K562 (cell line): ENCODE results near the gene UBE2H. TPM values are rescaled to one million over a fixed set of nuclear protein-coding genes. Genes with fewer than 3 reads are reported as not detected.

Experiments used
- ATAC-seq: fragments of 200-7000 bp; cut with Tn5 transposase; 3 replicates; pipeline ENCODE4 v1.9.1; 2020; ENCODE audit warnings: moderate library complexity
- BruUV-seq: library from RNA; stranded (reverse); fragments of 400-500 nt; replicated peaks from 2 replicates; lab custom pipeline; 2021; lab: Mats Ljungman, UMichigan
- CTCF ChIA-PET: fragments of 300-600 bp; formaldehyde crosslinking; extraction: SDS; loops from one replicate; lab custom pipeline; 2021; ENCODE audit warnings: low intra/inter-chr PET ratio; lab: Yijun Ruan, JAX
- POLR2A ChIA-PET: fragments of 300-600, 350-650 bp; sonication (Branson Sonifier 250); formaldehyde crosslinking; extraction: SDS; loops from one replicate; lab custom pipeline; 2021; ENCODE audit warnings: antibody characterized with exemption, inconsistent platforms; lab: Yijun Ruan, JAX
- DNase-seq, 4 experiments: peaks; one replicate each; pipeline versions ENCODE4 v3.0.0 to v3.0.0-alpha.2; 2011 to 2018; ENCODE audit warnings: low spot score in 3 of 4, mixed read lengths in 3 of 4; ENCODE audit errors: extremely low read depth in 1 of 4
- FAIRE-seq: peaks from 2 replicates; lab custom pipeline; 2011; peaks lifted over from hg19 to GRCh38; lab: Jason Lieb, UNC
- H2AFZ ChIP-seq: 2 replicates; pipeline ENCODE4 v1.6.0; 2011; ENCODE audit warnings: low read depth, low read length, control low read depth, inconsistent platforms
- H3K27ac ChIP-seq: fragments of 200-600 bp; 3 replicates; pipeline ENCODE4 v1.8.0; 2011; ENCODE audit warnings: low read depth, mild to moderate bottlenecking, control low read depth, inconsistent platforms, low read length, moderate library complexity, mixed read lengths; ENCODE audit errors: extremely low read depth
- H3K27me3 ChIP-seq, 2 experiments: fragments of 300-600 bp in 1 of 2; 2 replicates in 1 of 2; 3 replicates in 1 of 2; pipeline versions ENCODE4 v1.6.0 to v1.8.0; 2011; ENCODE audit warnings: inconsistent platforms in 2 of 2, low read length in 2 of 2, mild to moderate bottlenecking in 1 of 2, mixed read lengths in 1 of 2, moderate library complexity in 1 of 2; ENCODE audit not compliant: control insufficient read depth in 2 of 2, insufficient read depth in 2 of 2
- H3K36me3 ChIP-seq: fragments of 300-600 bp; 3 replicates; pipeline ENCODE4 v1.8.0; 2011; ENCODE audit warnings: mild to moderate bottlenecking, low read length, inconsistent platforms; ENCODE audit not compliant: control insufficient read depth, insufficient read depth
- H3K4me1 ChIP-seq, 2 experiments: fragments of 200-600 bp in 1 of 2; replicated peaks in 1 of 2; 2 replicates in 1 of 2; 3 replicates in 1 of 2; pipeline versions ENCODE4 v1.5.1 to v1.8.0; 2011; ENCODE audit warnings: inconsistent platforms in 2 of 2, low read length in 2 of 2, mild to moderate bottlenecking in 1 of 2, mixed read lengths in 1 of 2, moderate library complexity in 1 of 2; ENCODE audit not compliant: control insufficient read depth in 2 of 2, insufficient read depth in 2 of 2
- H3K4me2 ChIP-seq: 2 replicates; pipeline ENCODE4 v1.6.1; 2011; ENCODE audit warnings: low read length, control low read depth, inconsistent platforms, mixed read lengths; ENCODE audit not compliant: insufficient read depth
- H3K4me3 ChIP-seq: fragments of 200-600 bp; sonication (generic), shearing (Covaris generic); 2 replicates; pipeline ENCODE4 v1.5.1; 2016; ENCODE audit warnings: control low read depth, inconsistent platforms
- H3K79me2 ChIP-seq: fragments of 200-600 bp; 3 replicates; pipeline ENCODE4 v1.8.0; 2011; ENCODE audit warnings: low read length, inconsistent platforms; ENCODE audit not compliant: control insufficient read depth, insufficient read depth
- H3K9ac ChIP-seq, 2 experiments: 2 replicates each; pipeline versions ENCODE4 v1.6.0 to v1.6.1; 2011; ENCODE audit warnings: low read depth in 2 of 2, low read length in 2 of 2, control low read depth in 1 of 2, inconsistent platforms in 1 of 2, mild to moderate bottlenecking in 1 of 2, mixed read lengths in 1 of 2; ENCODE audit not compliant: insufficient read depth in 1 of 2
- H3K9me1 ChIP-seq: one replicate; pipeline ENCODE4 v1.6.0; 2011; ENCODE audit warnings: inconsistent platforms, mild to moderate bottlenecking, low read length, moderate library complexity; ENCODE audit not compliant: control insufficient read depth, insufficient read depth
- H3K9me3 ChIP-seq: replicated peaks from 2 replicates; pipeline ENCODE4 v1.5.1; 2011; ENCODE audit warnings: low read depth, low read length, inconsistent platforms; ENCODE audit not compliant: control insufficient read depth, insufficient read depth
- H4K20me1 ChIP-seq: replicated peaks from 2 replicates; pipeline ENCODE4 v1.6.1; 2011; ENCODE audit warnings: low read length, inconsistent platforms, mixed read lengths; ENCODE audit not compliant: control insufficient read depth, insufficient read depth
- CREB3L1 ChIP-seq: fragments of 450-650 bp; IDR thresholded peaks from 2 replicates; pipeline ENCODE4 v1.6.1; 2014; ENCODE audit warnings: low read depth, mild to moderate bottlenecking, moderate library complexity, borderline replicate concordance
- CXXC5 ChIP-seq: fragments of 250-450 bp; sonication (Bioruptor Pico); IDR thresholded peaks from 2 replicates; pipeline ENCODE4 v1.8.0; 2022; ENCODE audit warnings: inconsistent platforms, mild to moderate bottlenecking, moderate library complexity
- ELK1 ChIP-seq: sonication (generic); formaldehyde crosslinking; IDR thresholded peaks from 2 replicates; pipeline ENCODE4 v1.8.1; 2022; ENCODE audit warnings: missing genetic modification reagents
- MIER1 ChIP-seq: fragments of 450-650 bp; IDR thresholded peaks from 2 replicates; pipeline ENCODE4 v1.6.1; 2016; ENCODE audit warnings: antibody characterized with exemption, mild to moderate bottlenecking, low read depth
- NR2F6 ChIP-seq: fragments of 450-650 bp; formaldehyde crosslinking; IDR thresholded peaks from 2 replicates; pipeline ENCODE4 v1.4.0; 2020; ENCODE audit warnings: mild to moderate bottlenecking
- POLR2AphosphoS2 ChIP-seq: IDR thresholded peaks from 2 replicates; pipeline ENCODE4 v1.6.1; 2012; ENCODE audit warnings: low read length, improper control_type of control experiment
- POLR2G ChIP-seq: fragments of 200-400 bp; formaldehyde crosslinking; IDR thresholded peaks from 2 replicates; pipeline ENCODE4 v1.6.1; 2017; ENCODE audit warnings: low read depth, mild to moderate bottlenecking, antibody characterized with exemption, low read length, moderate library complexity
- STAG1 ChIP-seq: sonication (generic); formaldehyde crosslinking; IDR thresholded peaks from 2 replicates; pipeline ENCODE4 v1.5.0; 2020; ENCODE audit warnings: missing genetic modification reagents, borderline replicate concordance
- ZFP36 ChIP-seq: fragments of 150-350 bp; IDR thresholded peaks from 2 replicates; pipeline ENCODE4 v1.6.1; 2018; ENCODE audit warnings: low read length, low read depth; ENCODE audit not compliant: partially characterized antibody
- ZNF121 ChIP-seq: sonication (generic); formaldehyde crosslinking; conservative IDR thresholded peaks from 2 replicates; pipeline ENCODE4 v1.8.0; 2022; ENCODE audit warnings: missing genetic modification reagents
- WGBS: fragments of 100-300 bp; shearing (Covaris generic); methylation state at CpG from one replicate; pipeline ENCODE4 v1.1.6; 2016; ENCODE audit warnings: low coverage, mixed read lengths; ENCODE audit not compliant: insufficient coverage; ENCODE audit errors: missing lambda C conversion rate; 5-methylcytosine and 5-hydroxymethylcytosine counted together
- in situ Hi-C: fragments of 300-500 bp; cut with MboI; formaldehyde crosslinking; loops from 4 replicates; pipeline ENCODE4 v1.15.0; 2018; ENCODE audit warnings: inconsistent platforms, mixed read lengths
- intact Hi-C: fragments of 100-400 bp; cut with micrococcal nuclease; formaldehyde crosslinking; loops from 2 replicates; pipeline ENCODE4 v1.14.2; 2022
- polyA plus RNA-seq, 8 experiments: library from polyadenylated mRNA; depleted of rRNA in 4 of 8; stranded (reverse) in 5 of 8; unstranded in 3 of 8; fragments of >200 nt; fragmentation: Nextera tagmentation in 2 of 8; fragmentation: Illumina TruSeq in 1 of 8; extraction: Ambion mirVana in 2 of 8; extraction: Trizol in 1 of 8; gene quantifications; 2 replicates each; pipeline versions ENCODE4 v1.2.1 to v1.2.3, GENCODE V29; 2011 to 2014; ENCODE audit warnings: inconsistent platforms in 1 of 8, missing spikeins in 1 of 8
- total RNA-seq, 7 experiments: library from RNA; depleted of rRNA in 6 of 7; stranded (reverse); fragments of >200 nt in 6 of 7; fragmentation: Illumina TruSeq in 2 of 7; extraction: Trizol in 2 of 7; gene quantifications; 2 replicates each; pipeline versions ENCODE4 v1.2.1 to v1.2.3, GENCODE V29; 2011 to 2021; ENCODE audit warnings: low replicate concordance in 1 of 7
- TF ChIP-seq, protein P1 (sequence below): sonication (generic); formaldehyde crosslinking; IDR thresholded peaks from 2 replicates; pipeline ENCODE4 v1.8.1; 2023; ENCODE audit warnings: mild to moderate bottlenecking, missing genetic modification reagents

The UBE2H gene
- total and polyA plus RNA-seq, 9 of the 15 experiments (the other 6 are each of a cell fraction or from before 2014, with no cell fraction given) = 6.3 to 33.0 (median 13.3) TPM

GRCh38 chr7:129828078-129828762 lies 124.5 kb downstream of the UBE2H start:
- CTCF ChIA-PET = interaction anchor here (2.3 kb wide), 1 partner anchor 182 kb away, joined by 15 read pairs; no protein-coding TSS in a partner anchor
- in situ Hi-C loops = loop anchor here (5.0 to 10.0 kb wide), 2 partner anchors 161 to 483 kb away; no protein-coding TSS in a partner anchor
- Histone ChIP-seq H3K79me2 (no peaks in the 10 kb centered on the region), H3K4me1 (peaks cover 28 to 33% of the 10 kb centered on the region in 2 experiments; a peak in 4 of 5 replicates), H3K27ac (no peak overlapping the region), H2AFZ (no peak overlapping the region), H4K20me1 (no peaks in the 10 kb centered on the region), H3K9me3 (no peaks in the 10 kb centered on the region), H3K4me2 (no peak overlapping the region), H3K9me1 (no peaks in the 10 kb centered on the region), H3K27me3 (no peaks in the 10 kb centered on the region), H3K4me3 (no peak overlapping the region), H3K36me3 (no peaks in the 10 kb centered on the region), H3K9ac (no peak overlapping the region)
- DNase-seq (no peak), ATAC-seq (no peak), FAIRE-seq (no peak)
- 75% methylated on average over 18 of the region's 18 CpGs for WGBS
- no TSS peak for BruUV-seq
- TF ChIP-seq ZFP36 = peak; percentile 37
- no peak for TF ChIP-seq CXXC5 (CRISPR knock-in tag)
- no peak for TF ChIP-seq CREB3L1
- TF ChIP-seq ELK1 (CRISPR knock-in tag) = peak; percentile 32; the same call in 1 of the 2 replicates
- TF ChIP-seq POLR2G = peak; percentile 41; the same call in 1 of the 2 replicates
- no peak for TF ChIP-seq MIER1
- TF ChIP-seq POLR2AphosphoS2 = no peak
- no peak for TF ChIP-seq NR2F6 (CRISPR knock-in tag)
- no peak for TF ChIP-seq STAG1 (CRISPR knock-in tag)
- TF ChIP-seq, protein P1, sequence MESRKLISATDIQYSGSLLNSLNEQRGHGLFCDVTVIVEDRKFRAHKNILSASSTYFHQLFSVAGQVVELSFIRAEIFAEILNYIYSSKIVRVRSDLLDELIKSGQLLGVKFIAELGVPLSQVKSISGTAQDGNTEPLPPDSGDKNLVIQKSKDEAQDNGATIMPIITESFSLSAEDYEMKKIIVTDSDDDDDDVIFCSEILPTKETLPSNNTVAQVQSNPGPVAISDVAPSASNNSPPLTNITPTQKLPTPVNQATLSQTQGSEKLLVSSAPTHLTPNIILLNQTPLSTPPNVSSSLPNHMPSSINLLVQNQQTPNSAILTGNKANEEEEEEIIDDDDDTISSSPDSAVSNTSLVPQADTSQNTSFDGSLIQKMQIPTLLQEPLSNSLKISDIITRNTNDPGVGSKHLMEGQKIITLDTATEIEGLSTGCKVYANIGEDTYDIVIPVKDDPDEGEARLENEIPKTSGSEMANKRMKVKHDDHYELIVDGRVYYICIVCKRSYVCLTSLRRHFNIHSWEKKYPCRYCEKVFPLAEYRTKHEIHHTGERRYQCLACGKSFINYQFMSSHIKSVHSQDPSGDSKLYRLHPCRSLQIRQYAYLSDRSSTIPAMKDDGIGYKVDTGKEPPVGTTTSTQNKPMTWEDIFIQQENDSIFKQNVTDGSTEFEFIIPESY (CRISPR knock-in tag) = peak; percentile 89
- 0 out of 2 replicates have a peak, but pooled peaks have one; percentile 12 for TF ChIP-seq ZNF121 (CRISPR knock-in tag)
- POLR2A ChIA-PET = interaction anchor here (0.6 to 1.4 kb wide), 4 partner anchors 120 to 228 kb away, joined by 3 read pairs; no protein-coding TSS in a partner anchor
- intact Hi-C loops = loop anchor here (5.0 to 10.0 kb wide), 4 partner anchors 356 to 603 kb away; partner anchors contain the start of gene AHCYL2
